Glutamatergic neuron (in vitro differentiated cells): ENCODE results near the gene FBLIM1. TPM values are rescaled to one million over a fixed set of nuclear protein-coding genes. Genes with fewer than 3 reads are reported as not detected.

Experiments used
- DNase-seq: peaks from one replicate; pipeline ENCODE4 v3.0.0; 2022
- H3K27ac Mint-ChIP-seq: one replicate; pipeline ENCODE4 v1.8.0; 2020; ENCODE audit warnings: mild to moderate bottlenecking, mixed read lengths, inconsistent platforms; ENCODE audit not compliant: unreplicated experiment
- H3K27me3 Mint-ChIP-seq: one replicate; pipeline ENCODE4 v1.8.0; 2020; ENCODE audit warnings: mild to moderate bottlenecking, moderate library complexity, mixed read lengths, inconsistent platforms; ENCODE audit not compliant: unreplicated experiment
- H3K36me3 Mint-ChIP-seq: one replicate; pipeline ENCODE4 v1.8.0; 2020; ENCODE audit warnings: mild to moderate bottlenecking, mixed read lengths, inconsistent platforms; ENCODE audit not compliant: unreplicated experiment
- H3K4me1 Mint-ChIP-seq: one replicate; pipeline ENCODE4 v1.8.0; 2020; ENCODE audit warnings: mild to moderate bottlenecking, low read depth, mixed read lengths, inconsistent platforms; ENCODE audit not compliant: unreplicated experiment
- H3K4me3 Mint-ChIP-seq: one replicate; pipeline ENCODE4 v1.8.0; 2020; ENCODE audit warnings: mild to moderate bottlenecking, mixed read lengths, inconsistent platforms; ENCODE audit not compliant: unreplicated experiment
- H3K9me3 Mint-ChIP-seq: one replicate; pipeline ENCODE4 v1.8.0; 2020; ENCODE audit warnings: mild to moderate bottlenecking, moderate library complexity, mixed read lengths, inconsistent platforms; ENCODE audit not compliant: unreplicated experiment
- CTCF ChIP-seq: fragments of 200-600 bp; sonication (generic); IDR thresholded peaks from one replicate; pipeline ENCODE4 v1.5.0; 2021; ENCODE audit not compliant: partially characterized antibody, unreplicated experiment
- long read RNA-seq: library from polyadenylated mRNA; unstranded; transcript quantifications from one replicate; pipeline ENCODE4 v2.0.0, GENCODE V29; 2020; ENCODE audit not compliant: unreplicated experiment
- total RNA-seq: library from RNA; stranded (reverse); fragmentation: NEBNext Ultra II Directional; extraction: Animal tissue kit (Norgen Biotek cat#: 25700); gene quantifications from one replicate; pipeline ENCODE4 v1.2.1, GENCODE V29; 2021; ENCODE audit not compliant: unreplicated experiment

Gene FBLIM1
- total RNA-seq, result 29.9 TPM
- long read RNA-seq, partial matches to known transcripts, result 1 of 6 reads
- long read RNA-seq, other reads (novel, unspliced or antisense), result 4 of 6 reads

GRCh38 chr1:15758343-15758931, at the start of gene FBLIM1:
Gene FBLIM1 (plus strand): TSS chr1:15758795. CDS start chr1:15764984, 6,189 bp downstream.
- Mint-ChIP-seq H3K4me1 (peaks cover 16% of the 10 kb centered on the region), H3K27me3 (peaks cover 7% of the 10 kb centered on the region), H3K36me3 (no peaks in the 10 kb centered on the region), H3K27ac (peak within 1 kb of the TSS; percentile 52), H3K4me3 (peak within 1 kb of the TSS; percentile 83), H3K9me3 (peaks cover 5% of the 10 kb centered on the region)
- no peak for TF ChIP-seq CTCF
- peak; percentile 63 for DNase-seq

- Mint-ChIP-seq H3K27ac (no peak overlapping the region), H3K36me3 (no peaks in the 10 kb centered on the region), H3K9me3 (peaks cover 4% of the 10 kb centered on the region), H3K4me3 (no peak overlapping the region), H3K27me3 (peaks cover 5% of the 10 kb centered on the region), H3K4me1 (peaks cover 9% of the 10 kb centered on the region)
- TF ChIP-seq CTCF, result no peak
- no peak for DNase-seq
Observed at GRCh38 chr1:15709226-15709625, 49.4 kb upstream of the FBLIM1 start.

- peak overlapping the region; percentile 57 for H3K27ac Mint-ChIP-seq
- H3K36me3 Mint-ChIP-seq, result no peaks in the 10 kb centered on the region
- peaks cover 10% of the 10 kb centered on the region for H3K27me3 Mint-ChIP-seq
- no peak for DNase-seq
- peaks cover 4% of the 10 kb centered on the region for H3K9me3 Mint-ChIP-seq
- H3K4me1 Mint-ChIP-seq, result peaks cover 9% of the 10 kb centered on the region
- H3K4me3 Mint-ChIP-seq, result no peak overlapping the region
- no peak for TF ChIP-seq CTCF
Observed at GRCh38 chr1:15712168-15712567, 46.4 kb upstream of the FBLIM1 start.

GRCh38 chr1:15714406-15715136, 44.0 kb upstream of the FBLIM1 start:
- Mint-ChIP-seq H3K27ac (peak overlapping the region; percentile 84), H3K9me3 (peaks cover 4% of the 10 kb centered on the region), H3K4me3 (peak overlapping the region; percentile 55), H3K4me1 (peaks cover 9% of the 10 kb centered on the region), H3K27me3 (peaks cover 10% of the 10 kb centered on the region), H3K36me3 (no peaks in the 10 kb centered on the region)
- TF ChIP-seq CTCF, result no peak
- DNase-seq, result no peak

GRCh38 chr1:15717418-15718125, 41.0 kb upstream of the FBLIM1 start:
- H3K9me3 Mint-ChIP-seq, result peaks cover 7% of the 10 kb centered on the region
- no peak for TF ChIP-seq CTCF
- no peak for DNase-seq
- no peaks in the 10 kb centered on the region for H3K36me3 Mint-ChIP-seq
- no peak overlapping the region for H3K27ac Mint-ChIP-seq
- H3K27me3 Mint-ChIP-seq, result peaks cover 10% of the 10 kb centered on the region
- H3K4me1 Mint-ChIP-seq, result peaks cover 12% of the 10 kb centered on the region
- no peak overlapping the region for H3K4me3 Mint-ChIP-seq
